GM18868 (cell line): ENCODE measurements around the gene S1PR5.

Experiments
- ATAC-seq: cut with Tn5 transposase; IDR thresholded peaks from one replicate; pipeline ENCODE4 v1.9.1; 2021; ENCODE audit warnings: mild to moderate bottlenecking, moderate library complexity; ENCODE audit not compliant: unreplicated experiment

The S1PR5 gene

DNA sequence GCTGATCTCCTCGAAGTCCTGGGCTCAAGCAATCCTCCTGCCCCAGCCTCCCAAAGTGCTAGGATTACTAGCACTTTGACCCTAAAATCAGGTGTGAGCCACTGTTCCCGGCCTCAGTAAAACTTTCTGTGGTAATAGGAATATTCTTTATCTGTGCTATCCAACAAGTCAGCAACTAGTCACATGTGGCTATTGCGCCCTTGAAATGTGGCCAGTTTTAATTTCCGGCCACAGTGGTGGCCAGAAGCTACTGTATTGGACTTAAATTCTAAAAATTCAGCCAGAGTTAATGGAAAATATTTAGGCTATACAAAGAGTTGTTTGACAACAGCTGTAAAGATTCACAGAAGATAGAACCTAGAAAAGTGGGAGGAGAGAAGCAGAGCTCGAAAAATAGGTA, 44.1 kb downstream of the S1PR5 start:
- ATAC-seq = no peak

DNA sequence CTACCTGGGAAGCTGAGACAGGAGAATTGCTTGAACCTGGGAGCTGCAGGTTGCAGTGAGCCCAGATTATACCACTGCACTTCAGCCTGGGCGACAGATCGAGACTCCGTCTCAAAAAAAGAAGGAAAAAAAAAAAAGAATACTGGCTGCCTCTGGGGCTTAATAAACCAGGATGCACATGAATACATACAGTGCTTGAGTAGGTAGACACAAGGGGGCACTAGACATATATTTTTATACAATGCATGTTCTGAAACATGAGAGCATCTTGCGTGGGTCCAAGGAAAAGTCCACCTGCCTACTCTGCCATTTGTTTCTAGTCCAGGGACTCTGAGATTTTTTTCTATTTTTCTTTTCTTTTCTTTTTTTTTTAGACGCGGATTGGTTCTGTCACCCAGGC, 45.3 kb downstream of the S1PR5 start:
- no peak for ATAC-seq

DNA sequence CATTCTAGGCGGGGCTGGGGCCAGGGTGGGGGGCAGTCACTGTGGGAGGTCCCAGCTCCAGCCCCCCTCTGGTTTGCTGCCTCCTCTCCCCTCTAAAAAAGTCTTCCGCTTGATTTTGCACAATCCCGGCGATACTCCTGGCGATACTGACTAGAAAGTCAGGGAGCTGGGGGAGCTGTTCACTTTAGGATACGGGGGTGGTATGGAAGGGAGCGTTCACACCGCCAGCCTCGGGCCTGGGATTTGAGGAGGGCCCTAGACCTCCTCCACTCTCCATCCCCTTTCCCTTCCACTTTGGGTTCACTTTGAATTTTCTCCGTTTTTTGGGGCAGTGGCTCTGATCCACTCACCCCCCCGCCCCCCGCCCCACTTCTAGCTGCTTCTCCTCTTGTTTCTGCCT, 49.1 kb downstream of the S1PR5 start:
- ATAC-seq = no peak

DNA sequence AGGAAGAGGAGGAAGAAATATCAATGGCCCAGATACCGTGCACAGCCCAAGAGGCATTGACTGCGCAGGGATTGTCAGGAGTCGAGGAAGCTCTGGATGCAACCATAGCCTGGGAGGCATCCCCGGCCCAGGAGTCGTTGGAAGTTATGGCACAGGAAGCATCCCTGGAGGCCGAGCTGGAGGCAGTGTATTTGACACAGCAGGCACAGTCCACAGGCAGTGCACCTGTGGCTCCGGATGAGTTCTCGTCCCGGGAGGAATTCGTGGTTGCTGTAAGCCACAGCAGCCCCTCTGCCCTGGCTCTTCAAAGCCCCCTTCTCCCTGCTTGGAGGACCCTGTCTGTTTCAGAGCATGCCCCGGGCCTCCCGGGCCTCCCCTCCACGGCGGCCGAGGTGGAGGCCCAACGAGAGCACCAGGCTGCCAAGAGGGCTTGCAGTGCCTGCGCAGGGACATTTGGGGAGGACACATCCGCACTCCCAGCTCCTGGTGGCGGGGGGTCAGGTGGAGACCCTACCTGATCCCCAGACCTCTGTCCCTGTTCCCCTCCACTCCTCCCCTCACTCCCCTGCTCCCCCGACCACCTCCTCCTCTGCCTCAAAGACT, 50.0 kb downstream of the S1PR5 start:
- no peak for ATAC-seq

DNA sequence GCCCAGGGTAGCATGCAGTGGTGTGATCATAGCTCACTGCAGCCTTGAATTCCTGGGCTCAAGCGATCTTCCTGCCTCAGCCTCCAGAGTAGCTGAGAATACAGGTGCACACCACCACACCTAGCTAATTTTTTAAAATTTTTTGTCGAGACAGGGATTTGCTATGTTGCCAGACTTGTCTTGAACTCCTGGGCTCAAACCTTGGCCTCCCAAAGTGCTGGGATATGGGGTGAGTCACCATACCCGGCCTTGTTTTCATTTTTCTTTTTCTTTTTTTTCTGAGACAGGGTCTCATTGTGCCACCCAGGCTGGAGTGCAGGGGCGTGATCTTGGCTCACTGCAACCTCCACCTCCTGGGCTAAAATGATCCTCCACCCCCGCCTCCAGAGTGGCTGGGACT, 52.8 kb downstream of the S1PR5 start:
- ATAC-seq = no peak
